ENCODE results near the gene ARHGAP4.
A peak's percentile ranks its signal among the peaks of the same experiment; 100 is the strongest.

ARHGAP4 gene

DNA sequence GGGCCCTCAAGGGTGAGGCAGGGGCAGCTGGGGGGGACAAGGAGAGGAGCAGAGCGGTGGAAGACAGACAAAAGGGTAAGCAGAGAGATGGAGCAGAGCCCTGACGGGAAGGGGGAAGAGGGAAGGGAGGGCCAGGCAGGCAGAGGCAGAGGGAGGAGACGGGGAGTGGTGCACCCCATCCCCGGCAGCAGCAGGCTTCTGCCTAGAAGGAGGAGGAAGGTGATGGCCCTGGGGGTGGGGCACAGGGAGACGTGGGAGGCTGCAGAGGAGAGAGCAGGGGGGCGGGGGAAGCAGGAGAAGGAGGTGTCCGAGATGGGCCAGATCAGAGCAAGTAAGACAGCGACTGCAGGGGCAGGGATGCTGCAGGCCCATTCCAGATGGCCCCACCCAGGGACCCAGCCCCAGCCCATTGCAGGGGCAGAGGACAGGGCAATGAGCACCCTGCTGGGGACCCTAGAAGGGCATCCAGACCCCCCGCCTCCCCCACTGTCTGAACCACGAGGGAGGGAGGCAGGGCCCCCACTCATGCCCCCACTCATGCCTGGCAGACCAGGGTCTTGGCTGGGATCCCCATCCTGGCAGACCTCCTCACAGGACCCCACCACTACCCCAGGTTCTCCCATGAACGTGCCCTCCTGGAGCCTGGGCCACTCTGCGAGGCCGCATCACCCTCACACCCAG, 42.8 kb downstream of the ARHGAP4 start:
- DNase-seq (ENCODE audit: low read depth in 4 of 4, low spot score in 1 of 4): no peak

DNA sequence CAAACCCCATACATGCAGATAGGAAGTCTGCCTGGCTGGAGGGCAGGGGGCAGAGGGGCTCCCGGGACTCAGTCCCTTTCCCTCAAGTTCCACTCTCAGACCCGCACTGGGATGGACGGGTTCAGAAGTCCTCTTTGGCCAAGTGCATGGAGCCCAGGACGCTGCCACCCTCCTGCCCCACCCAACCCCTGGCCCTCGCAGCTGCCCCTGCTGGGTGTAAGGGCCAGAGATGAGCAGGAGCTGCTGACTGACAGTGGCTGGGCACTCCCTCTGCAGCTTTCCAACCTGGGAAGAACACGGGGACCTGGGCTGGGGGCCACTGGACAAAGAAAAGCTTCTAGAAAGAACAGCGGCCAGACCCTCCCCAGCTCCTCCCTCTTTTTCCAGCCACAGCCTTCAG, 43.5 kb downstream of the ARHGAP4 start:
- no peak for DNase-seq (ENCODE audit: low read depth in 4 of 4, low spot score in 1 of 4)

DNA sequence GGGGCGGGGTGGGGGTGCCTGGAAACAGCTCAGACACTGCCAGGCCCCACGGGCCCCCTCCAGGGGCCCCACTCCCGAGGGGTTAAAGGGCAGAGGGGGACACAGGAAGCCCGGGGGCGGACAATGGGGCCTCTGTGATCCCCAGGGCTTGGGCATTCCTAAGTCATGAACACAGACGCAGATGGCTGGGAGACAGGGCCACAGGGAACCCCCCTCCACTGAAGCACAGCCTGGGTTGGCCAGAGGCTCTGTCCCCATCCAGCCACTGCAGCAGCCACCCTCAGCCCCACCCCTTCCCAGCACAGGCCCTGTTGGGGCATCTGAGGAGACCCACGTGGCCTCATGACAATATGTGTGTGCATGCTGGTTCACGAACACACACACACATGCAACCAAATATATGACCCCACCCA, 44.0 kb downstream of the ARHGAP4 start:
- DNase-seq (ENCODE audit: low read depth in 4 of 4, low spot score in 1 of 4): no peak

DNA sequence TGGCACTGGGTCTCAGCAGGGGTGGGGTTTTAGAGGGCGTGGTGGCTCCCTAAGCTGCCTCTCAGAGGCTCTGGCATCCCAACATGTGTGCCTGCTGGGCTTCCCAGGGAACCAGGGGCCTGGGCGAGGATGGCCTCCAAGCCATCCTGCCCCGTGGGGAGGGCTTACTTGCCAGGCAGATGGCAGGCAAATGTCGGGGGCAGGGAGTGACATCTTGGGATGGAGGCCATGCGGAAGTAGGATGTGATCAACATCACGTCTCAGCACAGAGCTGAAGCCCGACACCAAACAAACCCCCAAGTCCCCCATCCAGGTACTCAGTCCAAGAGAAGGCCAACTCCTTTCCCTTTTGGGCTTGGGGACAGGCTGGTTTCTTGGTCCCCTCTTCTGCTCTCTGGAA, 44.8 kb downstream of the ARHGAP4 start:
- no peak for DNase-seq (ENCODE audit: low read depth in 4 of 4, low spot score in 1 of 4)

DNA sequence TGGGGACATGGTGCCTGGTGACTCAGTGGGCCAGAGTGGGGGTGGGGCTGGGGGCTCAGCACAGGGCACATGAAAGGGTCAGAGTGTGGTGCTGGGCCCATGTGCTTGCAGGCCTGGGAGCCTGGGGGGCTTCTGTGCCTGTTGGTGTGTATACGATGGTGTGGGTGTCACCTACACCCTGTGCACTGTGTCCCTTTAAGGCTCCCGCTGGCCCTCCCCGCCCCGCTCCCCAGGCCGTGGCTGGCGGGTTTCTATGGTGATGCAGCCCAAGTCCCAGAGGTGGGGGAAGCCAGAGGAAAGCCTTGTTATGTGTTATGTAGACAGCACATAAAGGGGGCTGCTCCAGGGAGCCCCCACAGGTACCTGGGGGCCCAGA, 45.6 kb downstream of the ARHGAP4 start:
- DNase-seq (ENCODE audit: low read depth in 4 of 4, low spot score in 1 of 4): no peak

DNA sequence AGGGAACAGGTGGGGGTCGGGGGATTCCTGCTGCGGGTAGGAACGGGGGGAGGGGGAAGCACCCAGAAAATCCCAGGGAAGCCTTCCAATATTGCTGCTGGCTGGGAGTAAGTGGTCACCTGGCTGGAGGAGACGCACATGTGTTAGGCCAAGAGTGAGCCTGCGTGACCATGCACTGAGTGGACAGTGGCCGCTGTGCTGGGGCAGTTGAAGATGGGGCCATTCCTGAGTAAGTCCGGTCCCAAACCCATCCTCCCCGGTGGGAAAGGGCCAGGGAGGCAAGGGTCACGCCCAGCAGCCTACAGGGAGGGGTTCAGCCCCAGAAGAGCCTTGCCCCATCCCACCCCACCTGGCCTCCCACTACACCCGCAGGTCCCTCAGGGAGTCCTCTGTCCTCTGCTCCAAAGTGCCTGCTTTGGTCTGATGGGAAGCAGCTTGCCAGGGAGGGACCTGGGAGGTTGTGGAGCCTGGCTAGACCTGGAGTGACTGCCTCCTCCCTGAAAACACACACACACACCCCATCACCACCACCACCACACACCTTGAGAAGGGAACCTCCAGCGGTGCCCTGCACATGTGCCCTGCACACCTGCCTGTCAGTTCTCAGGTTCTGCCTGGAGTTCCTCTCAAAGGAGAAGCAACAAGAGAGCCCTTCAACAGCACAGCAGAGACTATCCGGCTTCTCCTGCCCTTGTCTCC, 46.2 kb downstream of the ARHGAP4 start:
- no peak for DNase-seq (ENCODE audit: low read depth in 4 of 4, low spot score in 1 of 4)

DNA sequence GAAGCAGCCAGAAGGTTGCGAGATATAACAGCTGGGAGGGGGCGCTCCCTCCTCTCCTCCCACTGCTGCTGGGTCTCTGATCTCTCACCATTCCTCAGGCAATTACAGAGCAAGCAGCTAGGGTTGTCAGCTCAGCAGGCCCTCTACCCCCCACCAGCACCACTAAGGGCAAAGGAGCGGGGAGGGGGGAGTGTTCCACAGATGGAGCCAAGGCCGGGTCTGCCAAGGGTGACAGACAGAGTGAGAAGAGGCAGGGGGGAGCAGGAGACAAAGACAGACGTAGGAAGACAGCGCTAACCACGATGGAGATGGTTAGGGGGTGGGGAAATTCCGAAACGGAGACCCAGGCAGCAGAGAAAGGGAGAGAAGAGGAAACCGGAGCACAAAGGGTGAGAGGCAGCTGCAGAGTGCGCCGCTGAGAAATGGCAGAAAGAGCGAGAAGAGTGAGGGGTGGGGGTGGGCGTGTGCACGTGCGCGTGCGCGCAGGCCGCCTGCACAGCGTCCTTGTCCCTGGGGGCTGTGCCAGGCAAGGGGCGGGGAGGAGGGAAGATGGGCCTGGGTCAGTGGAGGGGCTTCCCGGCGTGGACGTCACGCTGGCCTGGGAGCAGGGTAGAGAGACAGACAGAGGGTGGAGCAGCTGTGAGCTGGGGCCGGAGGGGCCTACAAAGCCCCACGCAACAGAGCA, 47.0 kb downstream of the ARHGAP4 start:
- DNase-seq (ENCODE audit: low read depth in 4 of 4, low spot score in 1 of 4): no peak

DNA sequence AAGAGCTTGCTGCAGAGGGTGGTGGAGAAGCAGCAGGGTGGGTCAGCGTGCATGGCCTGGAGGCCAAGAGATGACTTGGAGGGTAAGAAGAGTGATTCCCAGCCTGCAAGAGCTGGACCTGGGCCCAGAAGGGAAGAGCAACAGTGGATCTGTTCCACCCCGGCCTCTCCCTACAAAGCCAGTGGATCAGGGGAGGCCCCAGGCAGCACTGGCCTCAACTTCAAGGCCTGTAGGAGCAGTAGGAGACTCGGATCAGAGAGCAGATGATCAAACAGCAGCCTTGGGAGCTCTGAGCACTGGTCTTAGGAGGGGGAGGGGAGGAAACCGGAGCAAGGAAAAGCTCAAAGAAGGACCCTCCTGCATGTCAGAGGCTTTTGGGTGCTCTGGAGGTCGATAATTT, 47.7 kb downstream of the ARHGAP4 start:
- no peak for DNase-seq (ENCODE audit: low read depth in 4 of 4, low spot score in 1 of 4)

DNA sequence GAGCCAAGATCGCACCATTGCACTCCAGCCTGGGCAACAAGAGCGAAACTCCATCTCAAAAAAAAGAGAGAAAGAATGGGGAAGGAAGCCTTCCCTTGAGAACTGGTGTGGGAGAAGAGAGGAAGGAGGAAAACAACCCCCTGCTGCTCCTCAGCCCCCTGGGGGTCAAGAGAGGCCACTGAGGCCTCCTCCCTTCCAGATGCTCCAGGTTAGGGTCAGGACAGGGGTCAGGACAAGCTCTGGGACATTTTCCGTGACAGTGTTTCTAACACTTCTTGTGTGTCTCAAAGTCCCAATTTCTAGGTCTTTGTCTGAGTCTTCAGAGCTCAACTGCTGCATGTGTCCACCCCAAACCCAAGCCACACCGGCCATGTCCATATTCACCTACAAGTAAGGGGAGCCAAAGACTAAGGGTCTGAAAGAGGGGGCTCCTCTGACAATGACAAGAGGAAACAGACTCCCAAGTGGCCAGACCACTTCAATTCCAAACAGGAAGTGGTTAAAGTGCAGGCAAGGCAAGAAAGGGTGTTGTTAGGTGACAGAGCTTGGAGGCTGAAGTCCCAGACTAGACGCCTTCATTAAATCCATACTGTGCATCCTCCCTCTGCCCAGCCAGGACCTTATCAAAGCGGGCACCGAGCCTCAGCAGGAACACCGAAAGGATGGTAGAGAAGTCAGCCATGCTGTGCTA, 48.3 kb downstream of the ARHGAP4 start:
- no peak for DNase-seq (ENCODE audit: low read depth in 4 of 4, low spot score in 1 of 4)

DNA sequence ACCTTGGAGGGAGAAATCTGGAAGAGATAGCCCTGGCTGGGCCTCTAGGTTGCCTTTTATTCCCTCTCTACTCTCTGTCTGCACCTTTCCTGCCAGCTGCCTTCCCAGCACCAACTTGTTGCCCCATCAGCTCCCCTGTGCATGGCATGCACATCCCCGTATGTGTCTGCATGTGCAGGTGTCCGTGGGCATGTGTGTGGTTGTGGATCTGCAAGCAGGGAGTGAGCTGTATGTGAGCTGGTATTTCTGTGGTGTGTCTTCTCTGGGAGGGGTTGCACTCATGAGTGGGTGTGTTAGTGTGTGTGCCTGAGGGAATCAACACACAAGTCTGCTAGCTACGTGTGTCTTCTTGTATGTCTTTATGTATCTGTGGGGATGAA, 50.0 kb downstream of the ARHGAP4 start:
- no peak for DNase-seq (ENCODE audit: low read depth in 4 of 4, low spot score in 1 of 4)

DNA sequence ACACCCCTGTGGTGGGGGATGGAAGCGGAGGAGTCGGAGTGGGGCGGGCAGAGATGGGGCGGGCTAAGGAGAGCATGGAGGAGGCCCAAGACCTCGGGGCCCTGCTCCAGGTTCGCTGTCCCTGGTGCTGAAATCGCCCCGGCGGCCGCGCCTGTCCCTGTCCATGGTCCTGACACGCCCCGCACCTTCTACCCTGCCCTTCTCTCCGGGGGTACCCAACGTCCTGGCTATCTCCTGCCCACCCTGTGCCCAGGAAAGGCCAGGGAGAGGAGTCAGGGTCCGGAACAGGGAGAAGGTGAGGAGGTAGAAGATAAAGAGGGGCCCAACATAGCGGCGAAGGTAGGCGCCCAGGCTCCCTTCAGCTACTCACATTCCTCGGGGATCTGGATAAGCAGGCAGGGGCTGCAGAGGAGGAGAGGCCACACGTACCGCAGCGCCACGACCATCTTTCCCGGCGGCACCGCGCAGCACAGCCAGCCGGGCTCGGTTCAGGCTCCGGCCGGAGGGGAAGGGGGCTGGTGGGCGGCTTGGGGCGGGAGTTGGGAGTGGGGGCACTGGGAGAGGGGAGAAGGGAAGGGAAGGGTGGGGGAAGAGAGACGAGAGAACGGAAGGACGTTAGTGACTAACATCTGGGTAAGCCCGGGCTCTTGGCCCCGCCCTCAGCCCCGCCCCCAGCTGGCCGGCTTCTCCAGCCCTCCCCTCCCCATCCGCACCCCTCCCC, 50.5 kb downstream of the ARHGAP4 start:
- peak; percentile 21 to 64 (median 26) for DNase-seq (ENCODE audit: low read depth in 4 of 4, low spot score in 1 of 4)

DNA sequence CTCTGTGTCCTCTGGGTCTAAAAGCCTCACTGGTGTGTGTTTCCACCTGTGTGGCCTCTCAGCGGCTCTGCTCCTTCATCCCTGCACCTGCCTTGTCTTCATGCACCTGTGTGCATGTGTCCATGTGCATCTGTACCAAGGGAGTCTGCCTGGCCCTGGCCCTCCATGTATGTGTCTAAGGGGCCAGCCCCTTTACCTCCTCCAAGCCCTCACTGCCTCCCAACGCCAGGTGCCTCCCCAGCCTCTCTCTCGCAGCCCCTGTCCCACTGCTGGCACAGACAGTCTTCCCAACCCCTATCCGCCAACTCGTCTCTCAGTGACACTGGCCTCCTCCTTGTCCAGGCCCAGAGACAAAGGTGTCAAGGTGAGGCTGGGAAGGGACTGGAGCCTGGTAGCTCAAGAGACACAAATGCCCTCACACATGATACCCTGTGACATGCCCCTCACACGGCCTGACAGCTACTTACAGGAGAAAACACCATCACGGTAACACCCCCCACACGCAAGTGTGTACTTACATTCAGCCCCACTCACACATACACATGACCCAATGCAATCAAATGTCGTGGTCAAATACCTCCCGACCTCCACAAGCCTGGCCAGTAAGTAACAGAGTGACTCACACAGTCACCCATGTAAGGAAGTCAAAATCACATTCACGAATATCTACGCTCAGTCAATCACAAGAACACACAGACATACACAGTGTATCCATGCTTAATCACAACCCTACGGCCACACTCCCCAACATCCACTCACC, 51.5 kb downstream of the ARHGAP4 start:
- no peak for DNase-seq (ENCODE audit: low read depth in 4 of 4, low spot score in 1 of 4)

DNA sequence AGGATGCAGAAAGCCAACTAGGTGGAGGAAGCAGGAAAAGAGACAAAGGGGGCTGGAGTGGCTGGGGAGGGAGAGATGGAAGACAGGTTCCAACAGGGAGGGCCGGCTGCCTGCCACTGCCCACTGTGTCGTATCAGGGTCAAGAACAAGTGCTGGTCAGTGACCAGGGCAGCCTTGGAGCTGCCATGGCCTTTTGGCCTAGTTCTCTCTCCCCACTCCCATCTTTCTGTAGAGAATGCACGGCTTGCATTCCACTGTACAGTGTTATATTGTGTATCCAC, 52.0 kb downstream of the ARHGAP4 start:
- no peak for DNase-seq (ENCODE audit: low read depth in 4 of 4, low spot score in 1 of 4)

DNA sequence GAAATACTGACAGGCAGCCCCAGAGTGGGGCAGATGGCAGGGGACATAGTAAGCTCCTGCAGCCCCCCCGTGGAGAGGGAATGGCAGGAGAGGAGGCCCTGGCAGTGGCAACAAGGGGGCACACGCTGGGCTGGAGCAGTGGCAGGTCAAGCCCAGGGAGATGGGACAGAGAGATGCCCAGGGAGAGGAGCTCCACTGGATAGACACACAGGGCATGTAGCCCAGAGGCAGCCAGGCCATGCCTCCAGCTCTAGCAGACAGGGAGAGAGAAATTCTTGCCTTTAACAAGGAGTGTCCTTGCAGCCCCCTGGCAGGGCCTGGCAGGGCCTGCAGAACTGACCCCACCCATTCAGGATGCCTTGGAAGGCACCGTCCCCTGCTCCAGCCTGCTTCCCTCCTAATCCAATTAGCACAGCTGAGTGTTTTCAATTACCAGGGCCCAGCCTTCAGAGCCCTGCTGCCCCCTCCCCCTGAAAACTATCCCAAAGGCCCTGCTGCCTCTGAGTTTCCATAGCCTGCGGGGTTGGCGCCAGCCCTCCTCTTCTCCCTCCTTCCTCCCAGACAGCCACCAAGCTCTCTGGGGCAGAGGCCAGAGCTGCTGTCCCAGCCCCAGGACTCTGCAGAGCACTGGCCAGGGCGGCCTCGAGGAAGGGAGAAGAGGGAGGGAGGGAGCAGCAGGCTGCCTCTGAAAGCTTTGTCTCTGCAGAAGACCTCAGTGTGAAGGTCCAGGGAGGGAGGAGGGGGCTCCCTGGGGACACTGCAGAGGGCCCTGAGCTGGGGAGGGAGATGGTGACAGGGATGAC, 52.6 kb downstream of the ARHGAP4 start:
- no peak for DNase-seq (ENCODE audit: low read depth in 4 of 4, low spot score in 1 of 4)

DNA sequence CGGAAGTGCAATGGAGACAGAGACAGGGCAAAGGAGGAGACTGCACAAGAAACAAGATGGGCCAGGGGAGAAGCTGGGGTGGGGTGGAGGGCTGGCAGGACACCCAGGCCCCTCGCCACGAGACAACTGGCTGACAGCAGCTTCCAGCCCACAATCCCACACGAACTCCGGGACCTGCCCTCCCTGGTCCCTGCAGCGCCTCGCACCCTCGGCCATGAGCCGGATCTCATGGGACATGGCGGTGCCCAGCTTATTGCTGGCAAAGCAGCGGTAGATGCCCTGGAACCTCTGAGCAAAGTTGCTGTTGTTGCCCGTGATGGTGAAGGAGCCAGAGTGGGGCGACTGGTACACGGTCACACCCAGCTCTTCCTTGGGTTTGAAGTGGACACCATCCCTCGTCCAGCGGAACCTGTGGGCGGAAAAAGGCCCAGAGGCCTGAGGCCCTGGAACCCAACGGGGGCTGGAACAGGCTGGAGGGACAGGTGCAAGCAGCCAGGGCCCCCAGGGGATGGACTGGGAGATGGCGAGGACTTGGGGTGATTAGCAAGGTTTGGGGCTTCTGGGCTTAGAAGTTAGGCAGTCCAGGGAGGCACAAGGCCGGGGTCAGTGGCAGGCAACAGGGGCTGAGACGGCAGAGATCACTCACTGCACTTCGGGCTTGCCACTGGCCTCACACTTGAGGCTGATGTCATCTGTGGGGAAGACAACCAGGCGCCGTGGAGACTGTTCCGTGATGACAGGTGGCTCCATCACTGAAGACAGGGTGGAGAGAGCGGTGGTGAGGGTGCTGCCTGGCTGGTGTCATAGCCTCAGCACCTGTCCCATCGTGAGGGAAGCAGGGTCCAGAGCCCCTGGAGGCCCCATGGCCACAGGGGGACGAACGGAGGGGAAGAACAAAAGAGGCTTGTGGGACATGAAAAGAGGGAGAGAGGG, 53.9 kb downstream of the ARHGAP4 start:
- no peak for DNase-seq (ENCODE audit: low read depth in 4 of 4, low spot score in 1 of 4)

DNA sequence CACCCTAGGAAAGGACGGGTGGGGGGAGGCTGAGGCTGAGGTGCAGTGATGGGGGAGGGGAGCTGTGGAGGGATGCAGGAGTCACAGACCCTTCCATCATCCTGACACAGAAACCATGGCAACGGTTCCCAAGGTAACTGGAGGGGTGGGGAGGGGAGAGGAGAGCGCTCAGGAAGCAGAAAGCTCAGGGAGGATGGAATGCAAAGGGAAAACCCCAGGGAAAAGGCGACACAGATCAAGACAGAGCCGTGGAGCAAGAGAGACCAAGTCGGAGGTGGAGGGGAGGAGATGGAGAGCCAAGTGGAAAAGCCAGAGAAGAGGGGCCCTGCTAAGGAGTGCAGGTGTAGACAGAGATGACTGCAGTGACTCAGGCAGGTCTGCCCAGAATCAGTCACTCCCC, 54.6 kb downstream of the ARHGAP4 start:
- DNase-seq (ENCODE audit: low read depth in 4 of 4, low spot score in 1 of 4): no peak

DNA sequence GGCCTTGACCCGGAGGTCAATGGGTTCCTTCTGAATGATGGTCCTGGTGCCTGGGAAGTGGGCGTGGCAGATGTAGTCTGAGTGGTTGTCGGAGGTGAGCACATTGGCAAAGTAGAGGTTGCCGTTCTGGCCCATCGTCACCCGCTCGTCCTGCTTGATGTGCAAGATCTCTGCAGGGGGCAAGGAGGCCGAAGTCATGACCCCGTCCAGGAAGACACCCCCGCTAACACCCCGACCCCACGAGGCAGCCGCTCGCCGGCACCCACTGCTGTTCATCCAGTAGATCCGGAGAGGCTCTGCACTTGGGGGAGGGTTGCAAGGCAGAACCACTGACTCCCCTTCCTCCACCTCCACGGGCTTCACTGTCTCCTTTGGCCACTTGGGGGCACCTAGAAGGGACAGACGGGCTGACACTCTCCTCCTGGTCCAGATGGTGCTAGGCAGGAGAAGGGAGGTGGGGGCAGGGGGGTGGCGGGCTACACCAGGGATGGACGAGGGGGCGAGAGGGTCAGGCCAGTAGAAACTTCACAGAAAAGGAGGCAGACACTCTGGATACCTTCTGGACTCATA, 55.2 kb downstream of the ARHGAP4 start:
- no peak for DNase-seq (ENCODE audit: low read depth in 4 of 4, low spot score in 1 of 4)

DNA sequence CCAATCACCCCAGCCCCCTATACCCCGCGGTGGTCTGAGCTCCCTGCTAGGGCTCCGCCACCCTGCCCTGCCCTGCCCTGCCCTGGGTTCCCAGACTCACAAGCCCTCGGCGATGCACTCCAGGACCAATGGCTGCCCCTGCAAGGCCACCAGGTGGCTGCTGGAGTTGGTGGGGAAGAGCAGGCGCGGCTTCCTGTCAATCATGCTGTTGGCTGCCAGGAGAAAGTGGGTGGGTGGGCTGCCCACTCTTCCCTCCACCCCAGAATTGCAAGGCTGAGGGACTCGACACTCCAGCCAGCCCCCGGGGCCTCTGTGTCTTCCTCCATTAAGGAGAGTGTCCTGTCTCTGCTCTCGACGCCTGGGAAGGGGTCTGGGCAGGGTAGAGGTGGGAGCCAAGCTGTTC, 55.8 kb downstream of the ARHGAP4 start:
- no peak for DNase-seq (ENCODE audit: low read depth in 4 of 4, low spot score in 1 of 4)

Measured in stimulated activated CD4-positive, alpha-beta T cell treated with anti-CD3 and anti-CD28 coated beads, Interleukin-1b, Interleukin-23, amount 100 ng/mL, for 24 hours (primary cell).